ENCODE results near the gene CNGA1. TPM values are rescaled to one million over a fixed set of nuclear protein-coding genes. Genes with fewer than 3 reads are reported as not detected.

CNGA1 gene
- polyA plus RNA-seq, 1 experiment: not detected

GRCh38 chr4:47891928-47892327, 124.6 kb downstream of the CNGA1 start:
- CTCF ChIA-PET: no interaction called here

More at GRCh38 chr4:47891928-47892327, 124.6 kb downstream of the CNGA1 start:
- no peak for TF ChIP-seq CTCF (IDR thresholded peaks at IDR 0.05; ENCODE audit: low read depth, low read length)
- no peak overlapping the region for H3K27ac ChIP-seq (ENCODE audit: low read depth, low read length)
- no peak overlapping the region for H3K4me3 ChIP-seq (ENCODE audit: low read depth, low read length)
- POLR2A ChIA-PET: no interaction called here
- H3K27me3 ChIP-seq (ENCODE audit: control insufficient read depth, insufficient read depth, low read length): no peaks in the 10 kb centered on the region
- no peak for DNase-seq (ENCODE audit: low read depth, low spot score)
- no peaks in the 10 kb centered on the region for H3K9me3 ChIP-seq (ENCODE audit: control insufficient read depth, insufficient read depth, low read length)

Other genes starting within 250 kb of the CNGA1 start
- gene CORIN, start 178.6 kb downstream of the CNGA1 start, polyA plus RNA-seq (2011; rRNA removed): 29.6 and 31.1 TPM in 2 replicates
- 15.0 and 18.5 TPM in 2 replicates for gene NFXL1, start 102.1 kb downstream of the CNGA1 start, polyA plus RNA-seq (2011; rRNA removed)
- 0.22 and 0.26 TPM in 2 replicates for gene NIPAL1, start 91 bp upstream of the CNGA1 start, polyA plus RNA-seq (2011; rRNA removed)
- gene TXK, start 117.6 kb upstream of the CNGA1 start, polyA plus RNA-seq (2011; rRNA removed): not detected in 2 replicates